Measurements from ENCODE around the gene GGT5.
"Not testable (repeated sequence)": the region's sequence is repeated elsewhere in the genome, so short reads cannot be mapped to it uniquely, and the experiment has no call there.

GGT5 gene

GRCh38 chr22:24244144-24244787, 616 bp downstream of the GGT5 start:
- H3K36me3 ChIP-seq (ENCODE audit: control insufficient read depth, low read length), result no peaks in the 10 kb centered on the region
- 0 out of 2 replicates have a peak, but pooled peaks cover 3% of the 10 kb centered on the region for H3F3A ChIP-seq (ENCODE audit: control insufficient read depth, insufficient read depth)
- TF ChIP-seq EZH2phosphoT487 (IDR thresholded peaks at IDR 0.05; ENCODE audit: borderline replicate concordance, low read length) (no peak), CTCF (IDR thresholded peaks at IDR 0.05; ENCODE audit: low read depth, low read length, poor library complexity, severe bottlenecking) (no peak)
- H3K4me1 ChIP-seq (ENCODE audit: control insufficient read depth, low read length), result peaks cover 24% of the 10 kb centered on the region
- no peaks in the 10 kb centered on the region for H3K79me2 ChIP-seq (ENCODE audit: control insufficient read depth, low read length)
- no peak overlapping the region for H3K4me2 ChIP-seq (ENCODE audit: low read length)
- H3K27me3 ChIP-seq (ENCODE audit: control insufficient read depth, low read length), result no peaks in the 10 kb centered on the region
- no peak overlapping the region for H3K27ac ChIP-seq (ENCODE audit: low read depth, low read length)
- no peak overlapping the region for H3K4me3 ChIP-seq (ENCODE audit: low read length)
- H3K9me3 ChIP-seq (ENCODE audit: control insufficient read depth, insufficient read depth, low read length), result no peaks in the 10 kb centered on the region
- H3K9me2 ChIP-seq (replicated peaks; ENCODE audit: control insufficient read depth, low read length), result no peaks in the 10 kb centered on the region
- H4K20me1 ChIP-seq (ENCODE audit: control insufficient read depth, insufficient read depth, low read depth, low read length), result no peaks in the 10 kb centered on the region

DNA sequence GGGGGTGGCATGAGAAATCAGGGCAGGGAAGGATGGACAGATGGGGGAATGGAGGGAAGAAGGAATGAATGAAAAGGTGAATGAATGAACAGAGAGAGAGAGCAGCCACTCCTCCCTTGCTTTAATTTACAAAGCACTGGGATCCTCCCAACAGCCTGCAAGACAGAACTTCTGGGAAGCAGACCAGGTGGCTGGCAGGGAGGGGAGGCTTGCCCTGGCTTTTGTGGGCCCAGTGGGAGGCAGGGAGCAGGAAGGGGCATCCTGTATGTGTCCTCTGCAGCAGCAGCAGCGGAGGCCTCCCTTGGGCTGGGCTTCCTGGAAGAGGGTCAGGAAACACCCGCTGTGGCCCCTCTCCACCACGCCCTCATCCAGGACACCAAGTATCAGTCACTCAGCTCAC, 1.5 kb downstream of the GGT5 start:
- not testable (repeated sequence) for H3K27me3 ChIP-seq (ENCODE audit: control insufficient read depth, low read length); H3F3A ChIP-seq (ENCODE audit: control insufficient read depth, insufficient read depth); H3K9me3 ChIP-seq (ENCODE audit: control insufficient read depth, insufficient read depth, low read length); H3K36me3 ChIP-seq (ENCODE audit: control insufficient read depth, low read length); H3K79me2 ChIP-seq (ENCODE audit: control insufficient read depth, low read length); H3K27ac ChIP-seq (ENCODE audit: low read depth, low read length); H3K9me2 ChIP-seq (replicated peaks; ENCODE audit: control insufficient read depth, low read length); H4K20me1 ChIP-seq (ENCODE audit: control insufficient read depth, insufficient read depth, low read depth, low read length)
- Histone ChIP-seq H3K4me2 (ENCODE audit: low read length) (peak overlapping the region; percentile 82), H3K4me3 (ENCODE audit: low read length) (peak overlapping the region; percentile 67), H3K4me1 (ENCODE audit: control insufficient read depth, low read length) (peaks cover 24% of the 10 kb centered on the region)

GRCh38 chr22:24240985-24241692, 3.7 kb downstream of the GGT5 start:
- not testable (repeated sequence) for H4K20me1 ChIP-seq (ENCODE audit: control insufficient read depth, insufficient read depth, low read depth, low read length); H3K79me2 ChIP-seq (ENCODE audit: control insufficient read depth, low read length); H3K9me3 ChIP-seq (ENCODE audit: control insufficient read depth, insufficient read depth, low read length)

DNA sequence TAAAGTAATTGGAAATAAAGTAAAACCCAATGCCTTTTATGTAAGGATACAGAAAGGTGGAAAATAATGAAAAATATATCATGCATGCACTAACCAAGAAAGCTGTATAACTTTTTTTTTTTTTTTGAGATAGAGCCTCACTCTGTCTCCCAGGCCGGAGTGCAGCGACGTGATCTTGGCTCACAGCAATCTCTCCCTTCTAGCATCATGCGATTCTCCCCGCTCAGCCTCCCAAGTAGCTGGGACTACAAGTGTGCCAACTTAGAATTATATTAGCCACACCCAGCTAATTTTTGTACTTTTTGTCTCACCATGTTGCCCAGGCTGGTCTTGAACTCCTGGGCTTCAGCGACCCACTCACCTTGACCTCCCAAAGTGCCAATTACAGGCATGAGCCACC, 4.5 kb downstream of the GGT5 start:
- no peak overlapping the region for H3K4me2 ChIP-seq (ENCODE audit: low read length)
- no peaks in the 10 kb centered on the region for H3K36me3 ChIP-seq (ENCODE audit: control insufficient read depth, low read length)
- no peaks in the 10 kb centered on the region for H3K9me3 ChIP-seq (ENCODE audit: control insufficient read depth, insufficient read depth, low read length)
- no peaks in the 10 kb centered on the region for H3K79me2 ChIP-seq (ENCODE audit: control insufficient read depth, low read length)
- H3K27ac ChIP-seq (ENCODE audit: low read depth, low read length), result no peak overlapping the region
- H3K4me1 ChIP-seq (ENCODE audit: control insufficient read depth, low read length), result peaks cover 24% of the 10 kb centered on the region
- H3K9me2 ChIP-seq (replicated peaks; ENCODE audit: control insufficient read depth, low read length), result no peaks in the 10 kb centered on the region
- no peaks in the 10 kb centered on the region for H3K27me3 ChIP-seq (ENCODE audit: control insufficient read depth, low read length)
- no peak for TF ChIP-seq EZH2phosphoT487 (IDR thresholded peaks at IDR 0.05; ENCODE audit: borderline replicate concordance, low read length)
- TF ChIP-seq CTCF (IDR thresholded peaks at IDR 0.05; ENCODE audit: low read depth, low read length, poor library complexity, severe bottlenecking), result no peak
- H3F3A ChIP-seq (ENCODE audit: control insufficient read depth, insufficient read depth), result 0 out of 2 replicates have a peak, but pooled peaks cover 3% of the 10 kb centered on the region
- no peaks in the 10 kb centered on the region for H4K20me1 ChIP-seq (ENCODE audit: control insufficient read depth, insufficient read depth, low read depth, low read length)
- no peak overlapping the region for H3K4me3 ChIP-seq (ENCODE audit: low read length)

More at GRCh38 chr22:24240985-24241692, 3.7 kb downstream of the GGT5 start:
- H3K4me1 ChIP-seq (ENCODE audit: control insufficient read depth, low read length), result peaks cover 24% of the 10 kb centered on the region
- H3F3A ChIP-seq (ENCODE audit: control insufficient read depth, insufficient read depth); H3K9me2 ChIP-seq (replicated peaks; ENCODE audit: control insufficient read depth, low read length); H3K36me3 ChIP-seq (ENCODE audit: control insufficient read depth, low read length); H3K4me2 ChIP-seq (ENCODE audit: low read length); H3K4me3 ChIP-seq (ENCODE audit: low read length); H3K27me3 ChIP-seq (ENCODE audit: control insufficient read depth, low read length); H3K27ac ChIP-seq (ENCODE audit: low read depth, low read length): not testable (repeated sequence)

DNA sequence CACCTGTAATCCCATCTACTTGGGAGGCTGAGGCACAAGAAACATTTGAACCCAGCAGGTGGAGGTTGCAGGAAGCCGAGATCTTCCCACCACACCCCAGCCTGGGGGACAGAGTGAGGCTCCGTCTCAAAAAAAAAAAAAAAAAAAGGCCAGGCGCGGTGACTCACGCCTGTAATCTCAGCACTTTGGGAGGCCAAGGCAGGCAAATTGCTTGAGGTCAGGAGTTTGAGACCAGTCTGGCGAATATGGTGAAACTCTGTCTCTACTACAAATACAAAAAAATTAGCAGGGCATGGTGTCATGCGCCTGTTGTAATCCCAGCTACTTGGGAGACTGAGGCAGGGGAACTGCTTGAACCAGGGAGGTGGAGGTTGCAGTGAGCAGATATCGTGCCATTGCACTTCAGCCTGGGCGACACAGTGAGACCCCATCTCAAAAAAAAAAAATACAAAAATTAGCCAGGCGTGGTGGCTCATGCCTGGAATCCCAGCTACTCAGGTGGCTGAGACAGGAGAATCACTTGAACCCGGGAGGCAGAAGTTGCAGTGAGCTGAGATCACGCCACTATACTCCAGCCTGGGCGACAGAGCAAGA, 6.7 kb downstream of the GGT5 start:
- not testable (repeated sequence) for H4K20me1 ChIP-seq (ENCODE audit: control insufficient read depth, insufficient read depth, low read depth, low read length); H3K4me2 ChIP-seq (ENCODE audit: low read length); H3K27me3 ChIP-seq (ENCODE audit: control insufficient read depth, low read length); H3K9me3 ChIP-seq (ENCODE audit: control insufficient read depth, insufficient read depth, low read length); H3F3A ChIP-seq (ENCODE audit: control insufficient read depth, insufficient read depth); H3K4me3 ChIP-seq (ENCODE audit: low read length); H3K79me2 ChIP-seq (ENCODE audit: control insufficient read depth, low read length); H3K36me3 ChIP-seq (ENCODE audit: control insufficient read depth, low read length); H3K9me2 ChIP-seq (replicated peaks; ENCODE audit: control insufficient read depth, low read length); H3K27ac ChIP-seq (ENCODE audit: low read depth, low read length)
- peaks cover 12% of the 10 kb centered on the region for H3K4me1 ChIP-seq (ENCODE audit: control insufficient read depth, low read length)
